Stimulated activated CD4-positive, alpha-beta T cell treated with anti-CD3 and anti-CD28 coated beads, TNF-alpha, amount 100 ng/mL, for 1 hour (primary cell): Measurements from ENCODE around the gene TMEM114.
"Not testable (repeated sequence)": the region's sequence is repeated elsewhere in the genome, so short reads cannot be mapped to it uniquely, and the experiment has no call there.

ENCODE experiments used
- DNase-seq, 3 donors: peaks; one replicate each; pipeline ENCODE4 v3.0.0-alpha.2; 2020; ENCODE audit warnings: low read depth in 3 of 3, low spot score in 1 of 3

The TMEM114 gene

DNA sequence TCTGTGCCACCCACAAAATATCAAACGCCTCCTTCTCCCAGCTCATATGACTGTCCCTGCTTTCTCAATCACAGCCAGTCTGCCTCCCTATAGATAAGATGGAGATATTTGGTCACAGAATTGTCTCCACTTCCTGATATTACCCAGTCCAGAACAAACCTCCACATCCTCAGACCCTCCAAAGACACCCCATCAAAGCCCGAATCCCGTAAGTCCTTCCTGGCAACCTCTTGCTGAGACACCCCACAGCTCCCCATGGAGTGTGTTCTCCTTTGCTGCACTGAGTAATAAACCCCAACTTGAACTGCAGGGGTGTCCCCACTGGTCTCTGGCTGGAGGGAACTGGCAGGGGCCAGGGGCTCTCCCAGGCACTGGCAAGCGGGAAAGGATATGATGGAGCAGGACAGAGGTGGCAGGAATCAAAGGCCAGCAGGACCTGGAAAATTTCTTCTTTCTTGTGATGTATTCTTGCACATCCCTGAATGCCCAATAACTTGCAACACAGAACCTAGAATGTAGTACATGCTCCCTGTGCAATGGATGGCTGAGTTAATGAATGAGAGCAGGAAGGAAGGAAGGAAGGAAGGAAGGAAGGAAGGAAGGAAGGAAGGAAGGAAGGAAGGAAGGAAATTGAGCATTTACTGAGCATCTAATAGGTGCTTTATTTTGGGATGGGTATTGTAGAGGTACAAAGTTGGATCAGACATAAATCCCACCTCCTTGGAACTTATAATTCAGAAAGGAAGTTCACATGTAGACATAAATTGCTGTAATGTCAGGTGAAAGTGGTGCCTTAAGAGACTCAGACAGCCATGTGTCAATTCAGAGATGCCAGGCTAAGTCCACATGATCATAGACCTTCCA is 13.9 kb downstream of the TMEM114 start:
- DNase-seq: no peak

DNA sequence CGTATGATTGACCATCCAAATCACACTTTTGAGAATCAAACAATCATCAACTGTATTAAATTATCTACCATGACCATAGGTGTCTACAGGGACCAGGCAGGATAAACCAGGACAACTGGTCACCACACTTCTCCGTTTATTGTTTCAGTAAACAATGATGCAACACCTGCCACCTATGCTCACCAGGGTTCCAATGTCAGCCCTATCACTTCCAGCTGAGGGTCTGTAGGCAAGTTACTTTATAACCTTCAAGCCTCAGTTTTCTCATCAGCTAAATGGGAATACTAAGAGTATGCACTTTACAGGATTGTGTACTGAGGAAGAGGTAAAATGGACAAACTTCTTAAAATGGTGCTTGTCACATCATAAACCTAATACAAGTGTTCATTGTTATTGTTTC is 14.9 kb downstream of the TMEM114 start:
- no peak for DNase-seq

DNA sequence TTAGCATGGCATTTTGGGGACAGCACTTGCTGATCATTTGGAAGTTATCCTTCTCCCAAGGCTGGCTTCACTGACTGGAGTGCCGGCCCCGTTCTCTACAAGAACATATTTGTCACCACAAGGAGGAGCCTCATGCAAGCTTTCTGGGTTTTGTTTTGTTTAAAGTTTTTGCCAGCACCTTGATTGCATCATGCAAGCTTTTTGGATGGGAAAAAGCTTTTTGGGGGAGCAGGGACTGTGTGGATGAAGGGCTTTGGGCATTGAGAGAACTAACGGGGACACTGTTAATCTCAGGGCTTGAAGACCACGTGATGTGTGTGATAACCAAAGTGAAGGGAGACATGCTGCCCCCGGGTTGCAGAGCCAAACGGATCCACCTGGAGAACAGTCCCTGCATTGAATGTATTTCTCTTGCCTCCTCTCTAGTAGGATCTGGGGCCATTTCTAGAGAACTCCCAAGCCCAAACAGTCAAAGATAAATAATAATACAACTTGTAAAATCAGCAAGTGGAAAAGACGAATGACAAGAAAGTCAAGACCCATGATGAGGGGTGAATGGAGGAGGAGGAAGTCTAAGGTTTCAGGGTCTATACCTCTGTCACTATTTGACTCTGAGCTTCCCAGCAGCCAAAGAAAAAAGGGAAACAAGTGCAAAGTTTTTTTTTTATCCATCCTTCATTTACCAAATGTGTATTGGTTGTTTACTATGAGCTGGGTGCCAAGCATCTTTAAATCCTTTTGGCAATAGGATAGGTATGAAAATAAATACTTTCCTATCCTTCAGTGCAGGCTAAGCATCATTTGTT is 17.2 kb downstream of the TMEM114 start:
- DNase-seq: no peak

DNA sequence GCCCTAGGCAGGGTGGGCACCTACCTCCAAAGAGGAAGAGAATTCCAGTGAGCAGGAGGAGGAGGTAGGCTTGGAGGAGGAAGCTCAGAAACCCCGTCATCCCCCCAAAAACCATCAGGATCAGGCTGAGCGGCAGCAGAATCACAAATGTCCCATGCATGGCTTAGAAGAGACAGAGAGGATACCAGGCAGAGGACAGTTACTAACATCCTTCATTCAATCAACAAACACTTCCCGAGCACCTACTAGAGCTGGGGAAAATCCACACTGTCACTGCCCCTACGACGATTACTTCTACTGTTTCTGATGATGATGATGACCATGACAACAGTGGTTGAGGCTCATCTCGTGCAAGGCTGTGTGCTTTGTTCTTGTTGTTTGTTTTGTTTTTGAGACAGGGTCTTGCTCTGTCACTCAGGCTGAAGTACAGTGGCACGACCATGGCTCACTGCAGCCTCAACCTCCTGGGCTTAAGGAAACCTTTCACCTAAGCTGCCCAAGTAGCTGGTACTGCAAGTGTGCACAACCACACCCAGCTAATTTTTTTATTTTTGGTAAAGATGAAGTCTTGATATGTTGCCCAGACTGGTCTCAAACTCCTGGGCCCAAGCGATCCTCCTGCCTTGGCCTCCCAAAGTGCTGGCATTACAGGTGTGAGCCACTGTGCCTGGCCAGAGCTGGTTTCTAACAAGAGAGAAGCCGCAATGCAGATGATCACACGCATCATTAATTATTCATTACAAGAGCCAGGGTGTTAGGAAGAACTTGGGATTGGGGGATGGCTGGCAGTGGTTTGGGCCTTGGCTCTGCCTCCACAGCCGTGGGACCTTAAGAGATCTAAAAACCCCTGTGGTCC is 18.0 kb downstream of the TMEM114 start:
- DNase-seq: no peak

DNA sequence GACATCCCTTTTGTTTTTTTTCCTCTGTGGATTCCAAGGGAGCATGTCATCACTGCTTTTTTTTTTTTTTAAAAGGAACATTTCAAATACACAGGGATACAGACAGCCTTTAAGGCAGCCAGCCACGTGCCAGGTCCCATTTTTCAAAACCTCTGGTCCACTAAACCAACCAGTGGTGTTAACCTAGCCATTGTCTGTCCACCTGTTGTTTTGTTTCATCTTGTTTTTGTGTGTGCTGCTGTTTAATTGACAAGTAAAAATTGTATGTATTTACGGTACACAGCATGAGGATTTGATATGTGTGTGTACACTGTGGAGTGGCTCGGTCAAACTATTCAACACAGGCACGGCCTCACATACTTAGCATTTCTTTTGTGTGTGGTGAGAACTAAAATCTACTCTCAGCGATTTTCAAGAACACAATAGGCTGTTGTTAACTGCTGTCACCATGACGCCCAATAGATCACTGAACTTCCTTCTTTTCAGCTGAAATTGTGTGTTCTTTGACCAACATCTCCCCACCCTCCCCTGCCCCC is 19.2 kb downstream of the TMEM114 start:
- DNase-seq: no peak

DNA sequence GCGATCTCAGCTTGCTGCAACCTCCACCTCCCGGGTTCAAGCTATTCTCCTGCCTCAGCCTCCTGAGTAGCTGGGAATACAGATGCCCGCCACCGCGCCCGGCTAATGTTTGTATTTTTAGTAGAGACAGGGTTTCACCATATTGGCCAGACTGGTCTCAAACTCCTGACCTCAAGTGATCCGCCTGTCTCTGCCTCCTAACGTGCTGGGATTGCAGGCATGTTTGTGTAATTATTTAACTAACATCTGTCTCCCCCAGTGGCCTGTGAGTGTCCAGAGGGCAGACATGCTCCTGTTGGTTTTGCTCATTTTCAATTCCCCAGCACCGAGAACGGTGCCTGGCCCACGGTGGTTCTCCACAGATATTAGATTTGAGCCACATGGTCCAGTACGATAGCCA is 19.9 kb downstream of the TMEM114 start:
- DNase-seq: not testable (repeated sequence)

DNA sequence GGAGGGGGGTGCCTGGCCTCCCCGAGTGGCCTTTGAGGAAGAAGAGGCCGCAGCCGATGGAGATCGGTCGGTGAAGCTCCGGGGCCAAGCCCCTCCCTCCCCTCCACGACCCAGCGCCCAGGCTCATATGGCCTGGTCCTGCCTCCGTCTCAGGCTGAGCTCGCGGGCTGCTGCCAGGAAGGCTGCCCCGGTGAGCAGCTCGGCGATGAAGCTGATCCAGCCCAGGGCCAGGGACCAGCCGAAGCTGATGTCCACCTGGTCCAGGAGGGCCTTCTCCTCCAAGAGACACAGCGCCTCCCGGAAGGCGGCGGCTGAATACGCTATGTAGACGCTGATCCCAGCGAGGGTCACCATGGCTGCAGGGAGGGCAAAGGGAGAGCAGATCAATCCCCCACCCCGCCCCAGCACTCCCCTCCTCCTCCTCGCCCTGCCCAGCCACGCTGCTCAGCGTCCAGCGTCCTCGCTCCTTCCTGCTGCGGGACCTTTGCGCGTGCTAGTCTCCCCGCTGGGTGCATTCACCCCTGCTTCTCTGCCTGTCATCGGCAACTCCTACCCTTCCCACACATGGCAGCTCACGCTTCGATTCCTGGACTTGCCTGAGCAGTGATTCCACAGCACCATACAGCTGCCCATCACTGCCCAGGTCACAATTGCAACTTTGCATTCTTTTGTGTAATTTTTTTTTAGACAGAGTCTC is 20.5 kb downstream of the TMEM114 start:
- DNase-seq: no peak

DNA sequence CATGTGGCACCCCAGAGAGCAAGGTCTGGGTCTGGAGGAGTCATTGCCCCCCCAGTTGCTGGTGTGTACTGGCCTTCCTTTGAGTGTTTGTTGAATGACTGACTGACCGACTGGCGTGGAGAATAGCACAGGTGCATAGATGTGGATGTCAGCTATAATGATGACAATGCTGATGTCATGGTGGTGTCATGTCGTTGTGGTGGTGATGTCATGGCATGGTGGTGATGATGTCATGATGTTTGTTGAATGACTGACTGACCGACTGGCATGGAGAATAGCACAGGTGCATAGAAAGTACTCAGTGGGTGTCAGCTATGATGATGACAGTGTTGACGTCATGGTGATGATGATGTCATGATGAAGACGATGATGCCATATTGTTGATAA is 22.1 kb downstream of the TMEM114 start:
- DNase-seq: no peak

DNA sequence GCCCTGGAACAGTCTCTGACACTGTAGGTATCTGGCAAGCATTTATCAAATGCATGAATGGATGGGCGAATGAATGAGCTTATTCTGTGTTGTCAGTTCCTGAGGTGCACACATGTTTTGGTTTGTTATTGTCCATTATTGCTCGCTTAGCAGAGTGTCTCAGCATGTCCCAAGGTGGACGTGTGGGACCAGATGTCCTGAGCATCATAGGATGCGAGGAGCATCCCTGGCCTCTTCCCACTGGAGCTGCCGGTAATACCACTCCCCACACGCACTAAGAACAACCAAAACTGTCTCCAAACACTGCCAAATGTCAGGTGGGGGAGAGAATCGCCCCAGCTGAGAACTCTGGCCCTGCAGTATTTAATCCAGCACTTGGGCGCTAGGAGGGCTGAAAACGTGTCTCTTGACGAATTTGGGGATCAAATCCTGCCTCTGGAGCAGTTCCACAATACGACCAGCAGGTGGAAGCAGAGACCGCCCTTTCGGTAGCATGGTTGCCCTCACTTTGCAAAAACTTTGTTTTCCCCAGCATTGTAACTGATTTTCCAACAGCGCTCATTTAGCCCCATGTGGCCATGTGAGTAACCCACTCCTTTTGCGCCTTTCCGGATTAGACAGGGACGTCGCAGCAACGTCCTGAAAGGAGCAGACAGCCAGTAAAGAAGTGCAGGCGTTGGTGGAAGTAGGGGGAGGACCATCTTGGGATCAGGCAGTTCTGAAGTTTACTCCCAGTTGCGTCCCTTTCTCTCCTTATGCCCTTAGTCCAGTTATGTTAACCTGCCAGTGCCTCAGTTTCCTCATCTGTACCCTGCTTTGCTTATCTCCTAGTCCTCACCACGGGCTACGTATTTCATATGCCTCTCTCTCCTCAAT is 22.7 kb downstream of the TMEM114 start:
- peak; percentile 23 to 55 (median 53) for DNase-seq

DNA sequence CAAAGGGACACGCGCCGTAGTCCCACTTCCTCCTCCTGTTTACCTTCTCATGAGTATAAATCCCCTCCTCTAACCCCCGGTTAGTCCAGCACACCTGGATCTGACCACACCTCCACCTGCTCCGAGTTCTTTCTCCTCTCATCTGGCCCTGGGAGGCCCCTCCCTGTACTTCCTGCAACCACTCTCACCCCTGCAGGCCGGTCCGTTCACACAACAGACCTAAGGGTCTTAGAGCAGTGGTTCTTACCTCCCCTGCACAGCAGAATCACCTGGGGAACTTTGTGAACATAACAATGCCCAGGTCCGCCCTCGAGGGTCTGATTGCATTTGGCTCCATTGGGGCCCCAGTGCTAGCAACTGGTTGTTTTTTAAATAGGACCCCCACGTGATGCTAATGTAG is 24.8 kb downstream of the TMEM114 start:
- no peak for DNase-seq

DNA sequence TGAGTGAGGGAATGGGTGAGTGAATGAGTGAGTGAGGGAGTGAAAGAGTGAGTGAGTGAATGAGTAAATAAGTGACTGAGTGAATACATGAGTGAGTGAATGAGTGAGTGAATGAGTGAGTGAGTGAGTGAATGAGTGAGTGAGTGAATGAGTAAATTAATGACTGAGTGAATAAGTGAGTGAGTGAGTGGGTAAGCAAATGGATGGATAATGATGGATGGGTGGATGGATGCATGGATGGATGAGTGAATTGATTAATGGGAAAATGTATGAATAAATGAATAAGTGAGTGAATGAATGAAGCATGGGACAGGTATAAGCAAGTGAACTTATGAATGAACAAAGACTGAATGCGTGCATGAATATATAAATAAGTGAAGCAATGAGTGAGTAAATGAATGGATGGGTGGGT is 25.4 kb downstream of the TMEM114 start:
- no peak for DNase-seq

DNA sequence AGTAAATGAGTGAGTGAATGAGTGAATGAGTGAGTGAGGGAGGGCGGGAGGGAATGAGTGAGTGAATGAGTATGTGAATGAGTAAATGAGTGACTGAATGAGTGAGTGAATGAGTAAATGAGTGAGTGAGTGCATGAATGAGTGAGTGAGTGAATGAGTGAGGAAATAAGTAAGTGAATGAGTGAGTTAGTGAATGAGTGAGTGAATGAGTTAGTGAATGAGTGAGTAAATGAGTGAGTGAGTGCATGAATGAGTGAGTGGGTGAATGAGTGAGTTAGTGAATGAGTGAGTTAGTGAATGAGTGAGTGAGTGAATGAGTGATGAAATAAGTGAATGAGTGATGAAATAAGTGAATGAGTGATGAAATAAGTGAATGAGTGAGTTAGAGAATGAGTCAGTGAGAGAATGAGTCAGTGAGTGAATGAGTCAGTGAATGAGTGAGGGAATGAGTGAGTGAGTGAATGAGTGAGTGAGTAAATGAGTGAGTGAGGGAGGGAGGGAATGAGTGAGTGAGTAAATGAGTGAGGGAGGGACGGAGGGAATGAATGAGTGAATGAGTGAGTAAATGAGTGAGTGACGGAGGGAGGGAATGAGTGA is 26.3 kb downstream of the TMEM114 start:
- not testable (repeated sequence) for DNase-seq

DNA sequence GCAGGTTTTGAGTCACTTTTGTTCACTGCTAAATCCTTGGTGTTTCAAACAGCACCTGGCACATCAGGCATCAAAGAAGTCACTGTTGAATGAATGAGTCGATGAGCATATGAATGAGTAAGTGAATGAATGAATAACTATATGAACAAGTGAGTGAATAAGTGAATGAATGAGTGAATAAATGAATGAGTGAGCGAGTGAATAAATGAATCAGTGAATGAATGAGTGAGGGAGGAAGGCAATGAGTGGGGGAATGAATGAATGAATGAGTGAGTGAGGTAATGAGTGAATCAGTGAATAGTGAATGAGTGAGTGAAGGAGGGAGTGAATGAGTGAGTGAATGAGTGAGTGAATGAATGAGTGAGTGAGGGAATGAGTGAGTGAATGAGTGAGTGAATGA is 28.8 kb downstream of the TMEM114 start:
- DNase-seq: no peak

DNA sequence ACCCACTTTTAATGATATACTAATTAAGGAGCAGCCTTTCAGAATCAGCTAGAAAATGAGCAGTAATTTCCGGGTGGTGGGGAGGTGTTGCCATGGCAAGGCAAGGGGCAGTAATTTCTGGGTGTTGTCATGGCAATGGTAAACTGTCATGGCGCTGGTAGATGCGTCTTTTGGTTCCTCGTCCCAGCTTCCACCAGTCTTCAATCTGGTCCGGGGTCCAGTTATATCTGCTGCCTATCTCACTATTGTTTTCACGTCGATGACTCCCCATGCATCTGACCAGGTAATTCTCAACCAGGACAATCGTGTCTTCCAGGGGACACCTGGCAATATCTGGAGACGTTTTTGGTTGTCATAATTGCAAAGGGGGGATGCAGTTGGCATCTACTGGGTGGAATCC is 34.9 kb downstream of the TMEM114 start:
- no peak for DNase-seq

DNA sequence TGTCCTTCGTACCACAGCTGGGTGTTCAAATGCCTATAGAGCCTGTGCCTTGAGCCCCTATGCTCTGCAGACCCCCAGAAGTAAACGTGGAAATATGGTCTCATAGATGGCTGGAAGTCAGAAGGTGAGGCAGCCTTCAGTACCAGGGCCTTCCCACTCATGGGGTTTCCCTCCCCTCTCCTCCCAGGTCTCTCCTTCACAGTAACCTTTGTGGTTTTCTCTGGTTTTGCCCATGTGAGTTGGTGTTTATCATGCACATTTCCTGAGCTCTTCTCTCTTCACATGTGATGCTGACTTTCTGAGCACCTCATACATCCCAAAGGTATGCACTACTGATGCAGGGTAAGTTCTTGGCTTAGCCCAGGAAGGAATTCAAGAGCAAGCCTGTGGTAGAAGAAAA is 35.4 kb downstream of the TMEM114 start:
- no peak for DNase-seq

DNA sequence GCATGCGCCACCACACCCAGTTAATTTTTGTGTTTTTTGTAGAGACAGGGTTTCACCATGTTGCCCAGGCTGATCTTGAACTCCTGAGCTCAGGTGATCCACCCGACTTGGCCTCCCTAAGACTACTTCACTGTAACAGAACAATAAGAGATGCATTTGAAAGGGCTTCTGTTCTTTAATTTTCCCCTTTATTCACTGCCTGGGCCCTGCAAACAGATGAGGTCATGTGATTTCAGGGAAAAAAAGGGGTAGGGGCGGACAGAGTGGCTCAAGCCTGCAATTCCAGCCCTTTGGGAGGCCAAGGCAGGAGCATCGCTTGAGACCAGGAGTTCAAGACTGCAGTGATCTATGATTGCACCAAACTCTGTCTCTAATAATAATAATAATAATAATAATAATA is 36.3 kb downstream of the TMEM114 start:
- DNase-seq: no peak

DNA sequence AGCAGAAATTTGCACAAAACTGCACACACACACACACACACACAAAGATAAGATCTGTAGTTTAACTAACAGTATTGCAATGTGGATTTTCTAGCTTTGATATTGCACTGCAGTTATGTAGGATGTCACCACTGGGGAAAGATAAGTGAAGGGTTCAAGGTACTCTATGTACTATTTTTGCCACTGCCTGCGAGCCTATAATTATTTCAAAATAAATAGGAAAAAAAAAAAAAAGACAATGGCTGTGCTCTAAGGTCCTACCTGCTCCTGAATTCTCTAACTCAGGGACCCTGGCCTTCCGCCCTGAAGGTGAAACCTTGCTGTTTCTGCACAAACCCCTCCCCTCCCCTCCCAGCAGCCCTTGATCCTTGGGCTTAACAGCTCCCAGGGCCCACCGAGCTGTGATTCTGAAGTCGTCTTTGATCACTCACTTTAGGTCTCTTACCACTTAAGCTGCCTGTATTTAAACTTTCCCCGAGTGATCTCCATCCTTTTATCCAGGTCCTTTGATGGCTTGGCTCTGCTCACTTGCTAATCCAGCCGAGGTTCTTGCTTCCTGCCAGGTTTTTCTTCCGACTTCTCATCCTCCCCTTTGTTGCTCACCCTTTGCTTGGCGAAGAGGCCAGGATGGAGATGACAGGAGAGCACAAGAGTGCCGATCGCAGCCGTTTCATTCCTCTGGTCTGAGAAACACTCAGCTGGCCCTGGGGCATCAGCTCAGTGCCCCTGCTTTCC is 37.7 kb downstream of the TMEM114 start:
- DNase-seq: no peak
